Suppressor macrophage treated with lipopolysaccharide for 4 hours (primary cell): Measurements from ENCODE around the gene SEZ6.

Experiments used
- DNase-seq: peaks from one replicate; pipeline ENCODE4 v3.0.0-alpha.2; 2020

SEZ6 gene

DNA sequence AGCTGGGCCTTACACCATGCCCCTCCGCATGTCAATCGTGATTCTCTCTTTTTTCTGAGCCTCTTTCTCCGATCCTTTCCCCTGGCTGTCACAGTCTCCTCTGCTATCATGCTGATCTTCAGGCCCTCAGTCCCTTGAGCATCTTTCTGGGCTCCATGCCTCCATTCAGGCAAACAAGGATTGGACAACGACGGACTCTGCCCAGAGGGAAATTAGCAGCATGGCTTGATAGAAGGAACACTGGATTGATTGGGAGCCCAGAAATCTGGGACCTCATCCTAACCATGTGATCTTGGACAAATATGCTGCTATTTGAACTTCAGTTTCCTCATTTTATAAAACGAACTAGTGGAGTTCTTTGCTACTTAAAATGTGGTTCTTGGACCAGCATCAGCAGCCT is 35.0 kb downstream of the SEZ6 start:
- DNase-seq: no peak

GRCh38 chr17:28969706-28970393 is 36.0 kb downstream of the SEZ6 start:
- no peak for DNase-seq

- DNase-seq: no peak
Observed at GRCh38 chr17:28968914-28969295, 36.9 kb downstream of the SEZ6 start.

DNA sequence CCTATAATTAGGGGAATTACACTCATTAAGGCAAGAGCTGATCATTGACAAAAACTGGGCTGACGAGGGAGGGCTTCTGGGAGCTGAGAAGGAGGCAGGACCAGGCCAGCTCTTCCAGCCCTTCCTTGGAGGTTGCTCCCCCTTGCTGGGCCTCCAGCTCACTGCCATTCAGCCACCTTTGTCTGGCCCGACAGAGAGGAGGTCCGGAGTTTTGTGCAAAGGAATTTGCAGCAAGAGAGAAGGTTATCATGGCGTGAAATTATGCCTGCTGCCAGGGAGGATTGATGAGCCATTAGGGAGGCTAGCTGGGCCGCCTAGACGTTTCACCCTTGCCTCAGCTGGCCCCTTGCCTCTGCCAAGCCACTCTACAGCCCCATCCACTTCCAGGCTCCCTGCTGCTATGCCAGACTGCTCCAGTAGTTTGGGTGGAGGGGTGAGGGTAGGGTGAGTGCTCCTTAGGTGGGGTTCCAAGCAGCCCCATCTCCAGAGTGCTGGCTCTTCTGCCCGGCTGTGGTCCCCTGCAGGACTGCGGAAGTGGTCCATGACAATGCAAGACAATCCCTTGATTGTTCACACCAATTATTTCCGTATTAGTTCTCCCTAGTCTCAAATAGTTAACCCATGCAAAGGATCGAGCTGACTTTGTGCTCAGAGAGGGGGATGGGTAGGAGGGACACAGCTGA is 37.5 kb downstream of the SEZ6 start:
- DNase-seq: no peak

DNA sequence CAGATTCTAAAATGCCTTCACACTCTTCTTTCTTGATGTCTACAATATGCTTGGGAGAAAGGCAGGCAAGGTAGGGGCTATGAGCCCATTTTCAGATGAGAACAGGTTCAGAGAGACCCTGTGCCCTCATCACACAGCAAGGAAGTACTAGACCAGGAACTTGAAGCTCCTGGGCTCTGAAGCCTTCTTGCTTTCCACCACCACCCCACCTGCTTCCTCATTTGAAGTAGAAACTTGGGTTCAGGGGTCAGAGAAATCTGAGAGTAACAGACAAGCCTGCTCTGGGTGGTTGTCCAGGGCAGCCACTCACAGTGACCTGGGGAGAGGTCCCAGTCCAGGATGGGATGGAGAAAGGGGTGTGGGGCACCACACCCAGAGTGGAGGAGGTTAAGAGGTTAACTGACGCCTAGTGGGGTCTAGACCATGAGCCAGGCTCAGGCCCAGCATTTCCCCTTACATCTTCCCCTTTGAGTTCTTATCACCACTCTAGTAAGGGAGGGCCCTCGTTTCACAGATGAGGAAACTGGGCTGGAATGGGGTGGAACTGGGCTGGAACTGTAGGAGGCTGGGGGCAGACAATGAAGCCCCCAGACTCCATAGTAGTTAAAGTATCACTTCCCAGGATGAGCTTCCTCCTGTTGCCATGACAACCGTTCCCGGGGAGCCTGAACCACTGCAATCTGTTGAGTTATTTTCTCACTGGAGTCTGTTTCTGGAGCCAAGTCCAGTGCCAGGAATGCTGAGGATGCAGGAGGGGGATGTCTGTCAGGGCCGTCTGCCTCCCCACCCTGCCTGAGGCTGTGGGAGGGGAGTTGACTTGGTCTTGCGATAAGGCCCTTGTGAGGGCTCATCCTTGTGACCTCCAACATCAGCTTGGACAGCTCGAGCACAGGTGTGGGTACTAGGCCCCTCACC is 38.4 kb downstream of the SEZ6 start:
- DNase-seq: no peak

- no peak for DNase-seq
Observed at GRCh38 chr17:28963841-28964240, 42.0 kb downstream of the SEZ6 start.

- no peak for DNase-seq
Observed at GRCh38 chr17:28963055-28963611, 42.7 kb downstream of the SEZ6 start.

DNA sequence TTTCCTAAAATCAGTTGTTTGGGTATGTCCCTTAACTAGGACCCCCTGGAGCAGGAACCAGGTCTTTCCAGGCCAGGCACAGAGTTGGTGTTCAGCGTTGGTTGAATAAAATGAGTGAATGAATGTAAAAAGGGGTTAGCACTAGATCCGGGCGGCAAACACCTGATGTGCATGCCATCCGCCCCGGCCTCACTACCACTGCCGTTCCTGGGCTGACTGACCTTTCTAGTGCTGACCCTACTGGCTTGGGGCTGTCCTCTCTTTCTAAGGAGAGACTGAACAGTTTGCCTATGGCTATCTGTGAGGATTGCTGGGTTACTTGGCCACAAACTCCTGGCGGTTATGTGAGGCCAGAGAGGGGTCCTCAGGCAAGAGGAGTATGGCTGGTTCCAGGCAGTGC is 44.4 kb downstream of the SEZ6 start:
- DNase-seq: no peak

DNA sequence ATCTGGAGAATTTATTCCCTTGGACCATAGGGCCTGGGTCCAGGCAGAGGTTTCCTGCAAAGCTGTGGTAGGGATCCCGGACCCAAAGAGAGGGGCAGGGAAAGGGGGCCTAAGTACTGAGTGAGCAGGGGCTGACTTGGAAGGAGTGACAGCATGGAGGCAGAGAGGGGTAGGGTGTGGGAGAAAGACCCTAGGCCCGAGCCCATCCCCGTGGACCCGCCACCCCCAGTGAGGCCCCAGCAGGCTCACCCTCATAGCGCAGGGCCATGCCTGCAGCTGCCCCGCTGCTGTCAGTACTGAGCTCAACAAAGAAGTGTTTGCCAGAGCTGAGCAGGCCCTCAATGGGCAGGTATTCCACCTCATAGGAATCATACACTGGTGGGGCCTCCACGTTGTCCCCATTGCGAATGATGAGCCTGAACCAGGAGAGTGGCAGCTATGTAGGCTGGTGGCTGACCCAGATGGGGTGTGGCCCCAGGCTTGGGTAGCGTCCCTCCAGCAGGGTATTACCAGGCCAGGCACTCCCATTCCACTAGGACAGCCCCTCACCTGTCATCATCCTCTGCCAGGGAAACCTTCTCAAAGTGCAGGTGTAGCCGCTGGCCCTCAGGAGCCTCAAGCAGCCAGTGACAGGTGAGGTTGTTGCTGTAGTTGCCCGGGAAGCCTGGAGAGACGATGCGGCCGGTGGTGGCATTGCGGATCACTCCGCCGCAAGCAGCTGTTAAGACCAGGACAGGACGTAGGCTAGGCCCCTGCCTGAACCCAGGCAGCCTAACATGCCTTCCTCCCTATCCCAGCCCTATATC is 45.4 kb downstream of the SEZ6 start:
- no peak for DNase-seq

DNA sequence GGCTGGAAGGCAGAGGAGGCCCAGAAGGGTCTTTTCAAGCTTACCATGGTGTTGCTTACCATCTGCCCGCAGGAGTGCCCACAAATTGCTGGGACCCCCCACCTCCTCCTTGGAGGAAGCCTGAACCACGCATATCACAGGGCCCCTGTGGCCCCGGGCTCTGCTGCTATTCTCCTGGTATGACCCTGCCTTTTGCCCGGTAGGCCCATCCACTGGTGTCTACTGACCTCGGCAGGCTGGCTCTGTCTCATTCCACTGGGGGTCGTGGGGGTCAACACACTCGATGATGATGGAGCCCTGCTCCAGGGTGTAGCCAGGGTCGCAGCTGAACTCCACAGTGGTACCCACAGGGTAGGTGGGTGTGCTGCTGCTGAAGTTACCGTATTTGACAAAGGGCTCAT is 46.4 kb downstream of the SEZ6 start:
- DNase-seq: no peak

DNA sequence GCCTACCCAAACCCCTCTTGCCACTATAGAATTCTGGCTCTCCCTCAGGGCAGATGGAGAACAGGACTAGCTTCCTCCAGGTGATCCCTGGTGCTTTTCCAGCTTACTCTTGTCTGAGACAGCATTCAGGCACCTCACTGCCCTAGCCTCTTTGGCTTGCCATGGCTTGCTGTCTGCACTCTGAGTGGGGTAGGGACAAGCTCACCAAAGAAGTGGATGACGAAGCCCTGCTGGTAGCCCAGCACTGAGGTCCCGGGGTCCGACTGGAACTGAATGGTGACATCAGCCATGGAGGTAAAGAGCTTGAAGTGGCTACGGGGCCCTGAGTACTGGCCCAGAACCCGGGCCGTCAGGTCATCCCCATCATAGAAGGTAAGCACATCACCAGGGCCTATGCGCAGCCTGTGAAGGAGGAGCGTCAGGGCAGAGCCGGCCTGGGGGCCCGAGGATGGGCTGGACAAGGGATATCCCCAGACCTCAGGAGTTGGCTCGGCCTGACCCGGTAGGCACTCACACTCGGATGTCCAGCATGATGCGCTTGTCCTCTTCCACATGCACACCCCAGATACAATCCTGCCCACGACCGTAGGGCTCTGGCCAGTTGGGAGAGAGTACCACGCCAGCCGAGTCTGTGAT is 46.9 kb downstream of the SEZ6 start:
- DNase-seq: no peak

DNA sequence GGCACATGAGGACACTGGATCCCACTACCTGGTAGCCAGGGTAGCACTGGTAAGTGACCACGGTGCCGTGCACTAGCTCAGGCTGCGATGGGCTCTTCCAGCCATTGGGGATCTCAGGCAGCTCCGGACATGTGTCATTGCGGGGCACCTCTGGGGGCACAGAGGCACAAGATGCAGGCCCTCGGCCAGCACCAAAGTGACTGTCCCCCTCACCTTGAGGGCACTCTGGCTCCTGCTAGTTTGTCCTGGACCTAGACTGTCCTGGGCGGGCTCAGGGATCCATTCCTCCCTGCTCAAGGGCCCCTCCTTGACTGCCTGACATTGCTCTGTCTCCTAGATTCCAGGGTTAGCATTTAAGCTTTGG is 47.9 kb downstream of the SEZ6 start:
- DNase-seq: no peak

DNA sequence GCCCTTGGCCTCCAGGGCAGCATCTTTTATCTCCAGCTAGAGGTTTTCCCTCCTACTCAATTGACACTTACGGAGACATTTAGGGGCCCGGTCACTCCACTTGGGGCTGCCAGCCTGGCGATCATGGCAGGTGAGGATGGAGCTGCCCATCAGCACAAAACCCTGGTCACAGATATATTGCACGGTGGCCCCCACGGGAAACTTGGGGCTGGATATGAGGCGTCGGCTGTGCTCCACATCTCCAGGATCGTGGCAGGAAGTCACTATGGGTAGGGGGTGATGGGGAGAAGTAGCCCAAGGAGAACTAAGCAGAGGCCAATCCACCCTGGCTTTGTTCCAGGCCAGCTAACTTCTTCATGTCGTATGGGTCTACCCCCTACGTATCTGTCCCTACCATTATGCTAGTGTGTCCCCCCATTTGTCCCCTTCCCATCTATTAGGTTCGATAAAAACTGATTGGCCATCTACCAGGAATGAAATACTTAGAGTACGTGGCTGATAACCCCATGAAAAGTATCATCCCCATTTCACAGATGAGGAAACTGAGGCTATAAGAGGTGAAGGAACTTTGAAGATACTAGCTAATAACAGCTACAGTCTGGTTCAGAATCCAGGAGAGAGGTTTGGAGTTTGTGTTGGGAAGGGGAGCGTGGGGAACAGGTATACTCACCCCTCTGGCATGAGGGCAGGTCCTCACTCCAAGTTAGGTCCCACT is 48.4 kb downstream of the SEZ6 start:
- no peak for DNase-seq

DNA sequence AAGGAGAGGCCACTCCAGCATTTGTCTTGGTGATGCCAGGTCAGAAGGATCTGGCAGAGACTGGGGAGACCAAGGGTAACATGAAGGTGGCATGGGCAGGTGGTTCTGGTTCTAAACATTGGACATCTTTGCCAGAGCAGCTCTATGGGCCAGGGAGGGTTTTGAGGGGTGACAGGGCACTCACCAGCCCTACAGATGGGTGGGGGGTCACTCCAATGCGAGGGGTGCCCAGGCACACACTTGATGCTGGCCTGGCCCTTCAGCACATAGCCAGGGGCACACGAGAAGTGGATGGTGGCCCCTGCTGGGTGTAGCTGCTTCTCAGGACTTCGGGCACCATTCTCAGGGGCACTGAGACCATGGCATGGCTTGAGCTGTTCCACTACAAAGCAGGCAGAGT is 49.0 kb downstream of the SEZ6 start:
- DNase-seq: no peak

DNA sequence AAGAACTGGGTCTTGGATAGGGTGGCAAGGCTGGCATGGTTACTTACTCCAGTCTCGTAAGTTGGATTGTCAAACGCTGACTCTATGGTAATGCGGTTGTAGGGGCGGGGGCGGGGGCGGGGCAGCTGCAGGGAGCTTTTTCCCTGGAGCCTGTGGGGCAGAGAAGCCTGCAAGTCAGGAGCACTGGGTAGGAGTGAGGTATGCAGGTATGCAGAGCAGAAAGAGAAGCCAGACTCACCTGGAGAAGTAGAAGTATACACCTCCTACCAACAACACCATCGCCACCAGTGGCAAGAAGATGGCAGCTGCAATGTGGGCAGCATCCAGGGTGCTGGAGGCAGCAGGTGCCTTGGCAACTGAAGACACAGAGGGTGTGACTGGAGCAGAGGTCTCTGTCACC is 49.7 kb downstream of the SEZ6 start:
- DNase-seq: no peak

GRCh38 chr17:28955408-28955807 is 50.4 kb downstream of the SEZ6 start:
- no peak for DNase-seq

DNA sequence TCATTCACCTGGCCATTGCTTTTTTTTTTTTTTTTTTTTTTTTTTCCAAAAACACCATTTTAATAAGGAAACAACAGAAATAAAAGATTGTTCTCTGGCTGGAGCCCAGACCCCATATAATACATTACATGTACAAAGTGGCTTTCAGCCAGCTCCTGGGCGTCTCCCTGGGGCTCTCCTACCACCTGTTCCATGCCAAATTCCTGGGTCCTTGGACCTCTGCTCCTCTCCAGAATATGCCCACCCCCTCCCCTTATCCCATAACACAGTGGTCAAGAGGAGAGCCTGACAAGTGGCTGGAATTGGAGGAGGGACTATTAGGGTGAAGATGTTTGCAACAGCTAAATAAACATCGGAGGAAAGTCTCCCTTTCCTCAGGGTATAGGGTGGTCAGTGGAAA is 50.9 kb downstream of the SEZ6 start:
- DNase-seq: no peak

GRCh38 chr17:28953444-28954118 is 52.3 kb downstream of the SEZ6 start:
- no peak for DNase-seq

- peak; percentile 99 for DNase-seq
Observed at GRCh38 chr17:28951991-28952975, 53.5 kb downstream of the SEZ6 start.
